HG02973 (cell line): ENCODE results near the gene INPP4B.

Experiments
- ATAC-seq: cut with Tn5 transposase; IDR thresholded peaks from one replicate; pipeline ENCODE4 v1.9.1; 2021; ENCODE audit warnings: moderate library complexity; ENCODE audit not compliant: unreplicated experiment

INPP4B gene

GRCh38 chr4:142044271-142044670 is 801.8 kb downstream of the INPP4B start:
- no peak for ATAC-seq

GRCh38 chr4:142043509-142043908 is 802.6 kb downstream of the INPP4B start:
- ATAC-seq = no peak

GRCh38 chr4:142041788-142042187 is 804.3 kb downstream of the INPP4B start:
- ATAC-seq = no peak

GRCh38 chr4:142040043-142040442 is 806.1 kb downstream of the INPP4B start:
- no peak for ATAC-seq

- ATAC-seq = no peak
These were observed 809.1 kb downstream of the INPP4B start for GRCh38 chr4:142036795-142037583.

GRCh38 chr4:142035566-142035965 is 810.5 kb downstream of the INPP4B start:
- ATAC-seq = no peak

- no peak for ATAC-seq
These were observed 812.0 kb downstream of the INPP4B start for GRCh38 chr4:142034101-142034500.

GRCh38 chr4:142030010-142030409 is 816.1 kb downstream of the INPP4B start:
- no peak for ATAC-seq

- no peak for ATAC-seq
These were observed 824.3 kb downstream of the INPP4B start for GRCh38 chr4:142021761-142022160.

GRCh38 chr4:142021181-142021580 is 824.9 kb downstream of the INPP4B start:
- no peak for ATAC-seq

GRCh38 chr4:142016031-142016430 is 830.1 kb downstream of the INPP4B start:
- no peak for ATAC-seq

GRCh38 chr4:142009751-142010150 is 836.4 kb downstream of the INPP4B start:
- no peak for ATAC-seq

GRCh38 chr4:142005519-142005918 is 840.6 kb downstream of the INPP4B start:
- ATAC-seq = no peak

- ATAC-seq = no peak
These were observed 846.5 kb downstream of the INPP4B start for GRCh38 chr4:141999446-142000143.

GRCh38 chr4:141995056-141995455 is 851.0 kb downstream of the INPP4B start:
- ATAC-seq = no peak

GRCh38 chr4:141977433-141977832 is 868.7 kb downstream of the INPP4B start:
- ATAC-seq = no peak
